Esophagus (tissue), 2 donors: Measurements from ENCODE around the gene NFIA. TPM values are rescaled to one million over a fixed set of nuclear protein-coding genes. Genes with fewer than 3 reads are reported as not detected.

Experiments
- H3K27ac ChIP-seq, 2 donors: one replicate each; pipeline ENCODE4 v1.5.1; 2013; ENCODE audit warnings: low read depth in 2 of 2, mild to moderate bottlenecking in 2 of 2, inconsistent platforms in 1 of 2, low read length in 1 of 2, moderate library complexity in 1 of 2
- H3K27me3 ChIP-seq, 2 donors: one replicate each; pipeline ENCODE4 v1.6.1; 2013; ENCODE audit warnings: low read length in 2 of 2, control low read depth in 1 of 2, mild to moderate bottlenecking in 1 of 2; ENCODE audit not compliant: insufficient read depth in 2 of 2, control insufficient read depth in 1 of 2
- H3K36me3 ChIP-seq, 2 donors: one replicate each; pipeline ENCODE4 v1.6.1; 2013; ENCODE audit warnings: low read length in 1 of 2; ENCODE audit not compliant: control insufficient read depth in 2 of 2, insufficient read depth in 2 of 2
- H3K4me1 ChIP-seq, 2 donors: one replicate each; pipeline ENCODE4 v1.6.1; 2013; ENCODE audit warnings: low read length in 1 of 2; ENCODE audit not compliant: control insufficient read depth in 2 of 2, insufficient read depth in 2 of 2
- H3K4me3 ChIP-seq, 2 donors: one replicate each; pipeline ENCODE4 v1.5.1; 2013; ENCODE audit warnings: low read length in 2 of 2, mild to moderate bottlenecking in 2 of 2, low read depth in 1 of 2, moderate library complexity in 1 of 2
- H3K9me3 ChIP-seq, 2 donors: one replicate each; pipeline ENCODE4 v1.6.1; 2013; ENCODE audit warnings: mild to moderate bottlenecking in 2 of 2, low read depth in 1 of 2, low read length in 1 of 2, moderate library complexity in 1 of 2; ENCODE audit not compliant: control insufficient read depth in 2 of 2, insufficient read depth in 1 of 2
- WGBS, 2 donors: extraction: QIAGEN DNeasy Blood & Tissue Kit; methylation state at CpG; one replicate each; pipeline ENCODE4 v1.1.7; 2013; 5-methylcytosine and 5-hydroxymethylcytosine counted together
- polyA plus RNA-seq, 2 donors: library from polyadenylated mRNA; stranded (reverse); fragments of 200-250 nt; gene quantifications; one replicate each; pipeline ENCODE4 v1.2.3, GENCODE V29; 2013
- donor health status: healthy with polysubstance abuse.
- donor health status: Bipolar disorder and iron deficiency.

NFIA gene
- polyA plus RNA-seq, 2 donors: 9.0 to 11.0 TPM

DNA sequence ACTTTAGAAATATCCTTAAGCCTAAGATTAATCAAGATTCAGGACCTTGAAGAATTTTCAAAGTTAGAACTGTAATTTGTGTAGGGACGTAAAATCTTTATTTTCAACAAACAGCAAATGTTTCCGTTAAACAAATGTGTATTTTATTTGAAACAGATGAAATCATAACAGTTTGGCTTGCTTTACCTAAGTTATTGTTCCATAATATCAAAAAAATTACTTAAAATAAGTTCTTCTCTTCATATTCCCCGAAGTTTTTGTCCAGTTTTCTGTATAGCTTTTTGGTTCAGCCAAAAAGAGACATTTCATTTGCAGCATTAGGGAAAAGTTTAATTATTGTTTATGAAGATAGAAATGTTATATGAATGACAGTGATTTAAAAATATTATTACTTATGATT, 100.1 kb downstream of the NFIA start:
- no peak overlapping the region for H3K4me3 ChIP-seq
- no peaks in the 10 kb centered on the region for H3K27me3 ChIP-seq
- peaks cover 0 to 4% of the 10 kb centered on the region in 2 donors for H3K4me1 ChIP-seq
- no peaks in the 10 kb centered on the region for H3K9me3 ChIP-seq
- 80 to 83% methylated on average over 3 of the region's 3 CpGs for WGBS, 2 donors
- H3K36me3 ChIP-seq: no peaks in the 10 kb centered on the region
- H3K27ac ChIP-seq: no peak overlapping the region

DNA sequence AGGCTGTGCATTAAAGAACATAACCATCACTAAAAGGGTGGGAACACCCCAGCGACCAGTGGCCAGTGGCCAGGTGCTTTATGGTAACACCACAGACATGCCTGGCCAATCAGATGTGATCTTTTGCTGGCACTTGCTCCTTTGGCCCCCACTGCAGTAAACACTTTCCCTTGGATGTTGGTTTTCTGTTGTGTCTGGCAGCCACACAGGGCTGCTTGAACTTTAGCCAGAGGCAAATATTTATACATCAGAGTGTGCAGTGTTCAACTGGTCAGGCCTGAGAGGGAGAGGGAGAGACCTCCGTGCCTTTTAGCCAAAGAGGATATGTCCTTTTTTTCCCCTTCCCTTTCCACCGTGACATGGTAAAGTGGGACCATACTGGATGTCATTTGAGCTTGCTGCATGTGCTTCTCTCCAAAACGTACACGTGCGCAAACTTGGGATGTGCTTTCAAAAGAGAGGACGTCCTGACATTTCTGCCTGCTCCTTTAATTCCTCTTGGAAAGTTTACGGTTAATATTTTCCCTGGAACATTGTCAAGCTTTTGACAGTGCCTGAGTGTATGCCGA, 101.2 kb downstream of the NFIA start:
- H3K4me3 ChIP-seq: peak overlapping the region; percentile 20 to 44
- H3K36me3 ChIP-seq: no peaks in the 10 kb centered on the region
- peaks cover 0 to 4% of the 10 kb centered on the region in 2 donors for H3K4me1 ChIP-seq
- H3K27me3 ChIP-seq: no peaks in the 10 kb centered on the region
- H3K9me3 ChIP-seq: no peaks in the 10 kb centered on the region
- peak overlapping the region; percentile 41 to 85 for H3K27ac ChIP-seq
- whole genome bisulfite sequencing, 2 donors: 28 to 39% methylated on average over 9 of the region's 9 CpGs

DNA sequence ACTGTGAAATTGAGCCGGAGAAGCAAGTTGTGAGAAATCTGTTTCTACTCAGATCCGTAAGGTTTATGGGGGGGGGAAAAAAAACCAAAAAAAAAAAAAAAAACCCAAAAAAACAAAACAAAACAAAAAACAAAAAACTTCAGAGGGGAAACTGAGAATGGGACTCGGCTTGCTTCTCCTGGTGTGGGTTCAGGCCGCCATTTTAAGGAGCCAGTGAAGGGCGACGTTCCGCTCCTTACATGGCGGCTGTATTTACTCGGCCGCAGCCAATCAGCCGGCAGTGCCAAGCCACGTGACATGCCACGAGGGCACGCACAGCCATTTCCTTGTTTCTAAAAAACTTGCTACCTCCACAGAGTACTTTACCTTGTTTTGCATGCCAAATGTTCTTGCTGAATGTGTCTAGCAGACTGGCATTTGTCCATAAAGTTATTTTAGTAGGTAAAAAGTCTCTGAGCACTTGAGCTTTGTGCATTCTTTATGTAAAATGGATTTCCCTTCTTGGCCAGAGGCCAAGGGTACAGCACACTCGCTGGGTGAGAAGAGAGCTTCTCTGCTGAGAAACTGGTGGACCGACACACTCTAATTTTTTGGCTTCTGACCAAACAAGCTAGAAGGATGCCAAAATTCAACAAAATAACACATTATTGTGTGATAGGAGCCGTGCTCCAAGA, 101.8 kb downstream of the NFIA start:
- H3K4me3 ChIP-seq: peak overlapping the region; percentile 20 to 44
- 14 to 22% methylated on average over 17 of the region's 17 CpGs for WGBS, 2 donors

DNA sequence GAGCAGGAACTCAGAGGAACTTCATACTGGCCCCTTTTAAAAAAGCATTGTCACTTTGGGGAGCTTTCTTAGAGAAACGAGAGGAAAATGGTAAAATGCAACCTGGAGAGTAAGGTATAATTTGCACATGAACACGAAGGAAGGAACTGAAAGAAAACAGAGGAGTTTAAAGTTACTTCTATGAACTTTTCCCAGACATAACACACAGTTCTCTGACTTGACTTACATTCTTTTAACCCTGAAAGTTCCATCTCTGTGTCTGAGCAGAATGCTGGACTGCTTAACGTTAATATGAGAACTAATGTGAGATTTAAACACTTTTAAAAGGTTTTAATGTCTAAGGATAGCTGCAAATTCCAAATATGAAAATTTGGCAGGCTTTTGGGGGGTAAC, 102.3 kb downstream of the NFIA start:
- H3K4me3 ChIP-seq: peak overlapping the region in 1 of 2 donors; percentile 44
- H3K27ac ChIP-seq: peak overlapping the region; percentile 41 to 85
- H3K36me3 ChIP-seq: no peaks in the 10 kb centered on the region
- no peaks in the 10 kb centered on the region for H3K27me3 ChIP-seq
- peaks cover 2 to 4% of the 10 kb centered on the region in 2 donors for H3K4me1 ChIP-seq
- no peaks in the 10 kb centered on the region for H3K9me3 ChIP-seq
- WGBS, 2 donors: 10 to 14% methylated on average over 3 of the region's 3 CpGs

More for the DNA sequence above, 101.8 kb downstream of the NFIA start:
- no peaks in the 10 kb centered on the region for H3K9me3 ChIP-seq
- H3K27ac ChIP-seq: peak overlapping the region; percentile 41 to 85
- H3K27me3 ChIP-seq: no peaks in the 10 kb centered on the region
- no peaks in the 10 kb centered on the region for H3K36me3 ChIP-seq
- peaks cover 2 to 4% of the 10 kb centered on the region in 2 donors for H3K4me1 ChIP-seq

DNA sequence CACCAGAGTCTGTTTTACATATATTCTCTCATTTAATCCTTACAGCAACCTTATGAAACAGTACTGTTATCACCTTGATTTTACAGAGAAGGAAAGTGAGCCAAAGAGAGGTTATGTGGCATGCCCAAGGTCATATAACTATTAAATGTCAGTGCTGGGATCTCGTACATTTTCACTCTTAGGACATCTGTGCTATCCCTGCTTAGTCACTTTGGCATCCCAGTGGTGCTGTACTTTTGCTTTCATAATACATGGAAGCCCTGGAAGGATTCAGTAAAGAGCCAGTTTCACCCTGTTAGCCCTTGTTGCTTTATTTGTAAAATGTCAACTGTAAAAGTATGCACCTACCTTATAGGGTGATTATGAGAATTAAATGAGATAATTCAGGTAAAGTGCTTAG, 104.4 kb downstream of the NFIA start:
- Histone ChIP-seq H3K4me1 (peaks cover 2 to 4% of the 10 kb centered on the region in 2 donors), H3K27ac (no peak overlapping the region), H3K4me3 (no peak overlapping the region), H3K9me3 (no peaks in the 10 kb centered on the region), H3K36me3 (no peaks in the 10 kb centered on the region), H3K27me3 (no peaks in the 10 kb centered on the region)
- 28 to 40% methylated on average over 1 of the region's 1 CpG for WGBS, 2 donors

DNA sequence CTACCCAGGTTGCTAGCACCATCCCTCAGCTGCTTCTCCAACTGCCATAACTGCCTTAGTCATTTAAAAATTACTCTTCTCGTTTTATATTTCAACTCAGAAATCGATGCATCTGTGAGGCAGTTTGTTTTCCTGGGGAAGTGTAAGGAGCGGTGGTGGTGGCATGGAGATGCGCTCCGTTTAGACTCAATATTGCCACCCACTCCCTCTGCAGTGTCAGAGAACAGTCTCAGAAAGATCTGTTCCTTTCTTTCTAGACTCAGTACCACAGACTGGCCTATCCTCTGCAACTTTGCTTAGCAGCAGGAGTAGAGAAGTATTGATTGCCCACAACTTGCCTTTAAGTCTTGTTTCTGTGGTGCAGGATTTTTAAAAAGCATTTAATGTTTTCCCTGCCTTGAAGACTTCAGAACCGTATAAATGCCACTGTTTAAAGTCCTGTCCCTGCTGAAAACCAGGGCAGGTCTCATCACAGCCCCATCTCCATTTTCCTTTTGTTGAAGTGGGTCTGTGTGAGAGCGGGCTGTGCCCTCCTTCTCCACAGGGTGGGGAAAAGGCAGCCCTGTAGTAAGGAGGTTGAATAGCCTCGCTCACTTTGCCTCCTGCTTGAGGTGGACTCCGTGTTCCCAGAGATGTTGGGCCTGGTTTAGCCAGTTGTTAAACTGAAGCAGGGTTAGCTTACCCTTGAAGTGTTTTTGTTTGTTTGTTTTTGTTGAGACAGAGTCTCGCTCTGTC, 105.2 kb downstream of the NFIA start:
- peak overlapping the region in 1 of 2 donors; percentile 59 for H3K27ac ChIP-seq
- H3K9me3 ChIP-seq: no peaks in the 10 kb centered on the region
- H3K4me3 ChIP-seq: no peak overlapping the region
- no peaks in the 10 kb centered on the region for H3K27me3 ChIP-seq
- H3K4me1 ChIP-seq: peaks cover 2 to 4% of the 10 kb centered on the region in 2 donors
- 86 to 91% methylated on average over 10 of the region's 10 CpGs for WGBS, 2 donors
- no peaks in the 10 kb centered on the region for H3K36me3 ChIP-seq

DNA sequence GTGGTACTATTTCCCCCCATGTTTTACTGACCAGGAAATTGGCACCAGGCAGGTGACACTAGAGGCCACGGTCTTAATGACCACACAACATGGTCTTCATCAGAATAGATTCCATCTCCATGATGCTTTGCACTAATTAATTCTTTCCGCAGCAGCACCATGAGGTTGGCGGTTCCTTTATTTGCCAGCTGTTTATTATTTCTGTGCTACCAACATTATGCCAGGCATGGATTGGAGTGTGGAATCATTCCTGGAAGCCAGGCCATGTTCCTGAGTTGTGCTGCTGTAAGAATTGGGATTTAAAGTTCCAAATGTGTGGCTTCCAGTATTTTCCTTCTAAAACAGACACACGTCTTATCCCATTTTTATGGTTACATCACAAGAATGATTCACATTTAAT, 107.8 kb downstream of the NFIA start:
- no peaks in the 10 kb centered on the region for H3K36me3 ChIP-seq
- H3K27ac ChIP-seq: peak overlapping the region in 1 of 2 donors; percentile 1
- peaks cover 0 to 2% of the 10 kb centered on the region in 2 donors for H3K4me1 ChIP-seq
- H3K9me3 ChIP-seq: no peaks in the 10 kb centered on the region
- 86 to 88% methylated on average over 4 of the region's 4 CpGs for WGBS, 2 donors
- H3K27me3 ChIP-seq: no peaks in the 10 kb centered on the region
- no peak overlapping the region for H3K4me3 ChIP-seq

DNA sequence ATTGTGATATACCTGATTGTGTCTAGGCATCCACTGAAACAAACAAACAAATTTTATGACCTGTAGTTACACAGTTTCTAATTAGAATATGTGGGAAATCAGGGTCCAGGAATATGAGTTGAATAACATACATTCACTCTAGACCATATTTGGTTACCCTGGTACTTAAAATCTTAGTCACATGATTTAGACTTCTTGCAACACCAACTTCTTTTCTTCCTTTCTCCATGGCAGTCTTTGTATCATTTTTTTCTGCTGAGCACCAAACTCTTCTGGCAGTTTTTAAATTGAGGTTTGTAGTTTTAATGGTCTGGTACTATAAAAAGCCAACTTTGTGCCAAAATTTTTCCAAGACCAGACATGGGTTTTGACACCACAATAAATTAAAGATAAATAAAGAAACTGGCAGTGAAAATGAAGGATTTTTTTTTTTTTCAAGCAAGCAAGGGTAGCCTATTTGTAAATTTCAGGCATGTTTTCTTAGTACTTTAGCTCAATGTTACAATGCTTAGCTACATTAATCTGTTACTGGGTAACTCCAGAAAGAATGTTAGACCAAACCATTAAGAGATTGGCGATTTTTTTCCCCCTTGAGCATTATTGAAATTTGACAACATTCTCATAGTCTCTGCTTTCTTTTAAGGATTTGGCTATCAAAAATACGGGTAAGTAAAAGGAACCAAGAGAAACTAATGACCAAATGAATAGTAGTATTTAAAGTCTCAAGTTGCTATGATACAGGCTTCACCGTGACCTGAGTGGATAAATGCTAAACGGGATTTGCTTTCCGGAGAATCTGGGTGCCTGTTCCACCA, 108.5 kb downstream of the NFIA start:
- Histone ChIP-seq H3K4me3 (no peak overlapping the region), H3K4me1 (peaks cover 0 to 2% of the 10 kb centered on the region in 2 donors), H3K9me3 (no peaks in the 10 kb centered on the region), H3K36me3 (no peaks in the 10 kb centered on the region), H3K27ac (no peak overlapping the region), H3K27me3 (no peaks in the 10 kb centered on the region)
- WGBS, 2 donors: 70 to 73% methylated on average over 5 of the region's 5 CpGs

DNA sequence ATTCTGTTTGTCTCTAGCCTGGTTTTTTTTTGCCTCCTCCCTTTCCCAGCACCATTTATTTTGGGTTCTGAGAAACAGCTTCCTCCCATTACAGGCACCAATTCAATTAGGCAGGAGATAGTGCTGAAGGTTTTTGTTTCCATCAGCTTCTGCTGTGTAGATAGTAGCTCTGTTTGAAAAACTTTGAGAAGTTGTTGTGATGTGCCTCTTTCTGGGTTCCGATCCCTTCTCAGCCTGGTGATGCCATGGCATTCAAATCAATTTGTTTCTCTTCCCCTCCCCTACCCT, 109.0 kb downstream of the NFIA start:
- no peaks in the 10 kb centered on the region for H3K27me3 ChIP-seq
- H3K27ac ChIP-seq: no peak overlapping the region
- no peaks in the 10 kb centered on the region for H3K36me3 ChIP-seq
- no peak overlapping the region for H3K4me3 ChIP-seq
- peaks cover 0 to 2% of the 10 kb centered on the region in 2 donors for H3K4me1 ChIP-seq
- no peaks in the 10 kb centered on the region for H3K9me3 ChIP-seq
- WGBS, 2 donors: 91 to 93% methylated on average over 1 of the region's 1 CpG
